ENCODE measurements around the gene NFASC.

NFASC gene

DNA sequence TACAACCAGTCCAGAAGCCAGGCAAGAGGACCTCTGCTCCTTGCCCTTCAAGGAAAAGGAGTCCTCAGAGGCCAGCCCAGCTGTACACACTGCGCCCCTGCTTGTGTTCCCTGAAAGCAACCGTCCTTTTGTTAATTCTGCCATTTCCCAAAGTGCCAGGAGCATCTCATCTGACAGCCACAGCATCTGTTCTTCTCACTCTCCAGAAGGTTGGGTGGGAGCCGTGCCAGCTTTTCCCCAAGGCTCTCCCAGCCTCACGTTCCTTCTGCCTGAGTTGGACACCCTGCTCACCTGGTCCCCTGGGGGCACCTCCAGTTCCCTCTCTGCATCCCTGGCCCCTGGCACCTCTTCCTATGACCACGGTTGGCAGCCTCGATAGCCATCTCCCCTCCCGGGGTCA, 161.8 kb downstream of the NFASC start:
- DNase-seq (ENCODE audit: low spot score): no peak
- TF ChIP-seq, protein P1, sequence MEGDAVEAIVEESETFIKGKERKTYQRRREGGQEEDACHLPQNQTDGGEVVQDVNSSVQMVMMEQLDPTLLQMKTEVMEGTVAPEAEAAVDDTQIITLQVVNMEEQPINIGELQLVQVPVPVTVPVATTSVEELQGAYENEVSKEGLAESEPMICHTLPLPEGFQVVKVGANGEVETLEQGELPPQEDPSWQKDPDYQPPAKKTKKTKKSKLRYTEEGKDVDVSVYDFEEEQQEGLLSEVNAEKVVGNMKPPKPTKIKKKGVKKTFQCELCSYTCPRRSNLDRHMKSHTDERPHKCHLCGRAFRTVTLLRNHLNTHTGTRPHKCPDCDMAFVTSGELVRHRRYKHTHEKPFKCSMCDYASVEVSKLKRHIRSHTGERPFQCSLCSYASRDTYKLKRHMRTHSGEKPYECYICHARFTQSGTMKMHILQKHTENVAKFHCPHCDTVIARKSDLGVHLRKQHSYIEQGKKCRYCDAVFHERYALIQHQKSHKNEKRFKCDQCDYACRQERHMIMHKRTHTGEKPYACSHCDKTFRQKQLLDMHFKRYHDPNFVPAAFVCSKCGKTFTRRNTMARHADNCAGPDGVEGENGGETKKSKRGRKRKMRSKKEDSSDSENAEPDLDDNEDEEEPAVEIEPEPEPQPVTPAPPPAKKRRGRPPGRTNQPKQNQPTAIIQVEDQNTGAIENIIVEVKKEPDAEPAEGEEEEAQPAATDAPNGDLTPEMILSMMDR (IDR thresholded peaks at IDR 0.05; ENCODE audit: extremely low read depth, missing control alignments): no peak

DNA sequence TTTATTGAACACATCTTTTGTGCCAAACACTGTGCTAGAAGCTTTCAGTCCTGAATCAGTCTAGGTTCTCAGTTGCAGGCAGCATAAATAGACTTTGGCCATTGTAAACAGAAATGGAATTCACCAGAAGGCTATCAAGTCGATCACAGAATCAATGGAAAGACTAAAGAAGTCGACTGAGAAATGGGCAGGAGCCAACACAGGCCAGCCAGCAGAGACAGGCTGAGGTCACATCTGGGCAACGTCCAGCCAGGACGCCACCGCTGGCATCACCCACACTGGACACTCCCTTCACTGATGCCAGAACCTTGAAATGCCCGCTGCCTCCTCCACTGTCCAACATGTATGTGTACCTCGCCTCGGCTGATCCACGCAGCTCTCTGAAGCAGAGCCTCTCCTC, 166.9 kb downstream of the NFASC start:
- TF ChIP-seq, protein P1 (IDR thresholded peaks at IDR 0.05; ENCODE audit: extremely low read depth, missing control alignments): no peak
- no peak for DNase-seq (ENCODE audit: low spot score)

- DNase-seq (ENCODE audit: low spot score): no peak
Observed at GRCh38 chr1:205038132-205038786, 167.6 kb downstream of the NFASC start.

GRCh38 chr1:205041001-205041715, 170.5 kb downstream of the NFASC start:
- no peak for DNase-seq (ENCODE audit: low spot score)
- TF ChIP-seq, protein P1 (IDR thresholded peaks at IDR 0.05; ENCODE audit: extremely low read depth, missing control alignments): no peak

More at GRCh38 chr1:205038132-205038786, 167.6 kb downstream of the NFASC start:
- TF ChIP-seq, protein P1 (IDR thresholded peaks at IDR 0.05; ENCODE audit: extremely low read depth, missing control alignments): no peak

- TF ChIP-seq, protein P1 (IDR thresholded peaks at IDR 0.05; ENCODE audit: extremely low read depth, missing control alignments): no peak
- no peak for DNase-seq (ENCODE audit: low spot score)
Observed at GRCh38 chr1:205041998-205042910, 171.6 kb downstream of the NFASC start.

DNA sequence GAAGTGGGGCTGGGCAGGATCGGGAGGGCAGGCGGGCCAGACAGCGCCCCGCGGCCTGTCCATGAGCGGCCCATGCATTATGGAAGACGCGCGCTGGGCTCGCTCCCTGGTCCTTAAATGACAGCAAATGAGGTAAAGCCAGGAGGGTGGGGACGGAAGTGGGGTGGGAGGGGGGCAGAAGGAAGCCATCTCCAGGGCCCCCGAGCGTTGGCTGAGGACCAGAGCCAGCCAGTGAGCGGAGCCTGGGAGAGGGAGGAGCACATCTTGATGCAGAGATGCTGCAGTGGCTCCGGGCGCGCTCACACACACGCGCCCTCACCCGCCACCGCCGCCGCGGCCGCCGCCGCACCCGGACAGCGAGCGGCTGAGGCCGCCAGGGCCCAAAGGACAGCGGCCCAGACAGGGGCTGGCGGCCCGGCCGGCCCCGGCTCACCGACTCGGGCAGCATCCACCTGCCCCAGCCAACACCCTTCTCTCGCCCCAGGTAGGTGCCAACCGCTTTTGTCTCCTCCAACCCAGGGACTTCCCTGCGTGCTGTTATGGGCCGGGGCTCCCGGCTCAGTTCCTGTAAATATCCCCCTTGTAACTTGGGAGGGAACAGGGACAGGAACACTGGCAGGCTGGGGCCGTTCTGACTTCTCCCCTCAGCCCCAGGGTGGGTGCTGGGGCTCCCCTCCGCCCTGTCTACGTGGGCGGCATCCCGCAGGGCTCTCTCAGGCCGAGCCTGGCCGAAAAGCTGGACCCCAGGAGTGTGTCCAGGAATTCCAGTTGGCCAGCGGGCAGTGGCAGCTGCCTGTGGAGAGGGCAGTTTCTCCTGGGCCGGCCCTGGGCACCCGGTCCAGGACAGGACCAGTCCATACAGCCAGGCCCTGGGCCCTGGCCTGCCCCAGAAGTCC, 172.5 kb downstream of the NFASC start, which contains the start of gene CNTN2:
Gene CNTN2, plus strand, starts transcription at position 302 of the 896 bp plus-strand sequence. CDS start 9,974 bp downstream, outside the sequence.
- no peak for DNase-seq (ENCODE audit: low spot score)
- TF ChIP-seq, protein P1 (IDR thresholded peaks at IDR 0.05; ENCODE audit: extremely low read depth, missing control alignments): no peak

All from GM20000 (cell line).